GM20000 (cell line): ENCODE data around the gene TRIM46.

Source experiments
- DNase-seq: peaks from one replicate; pipeline ENCODE4 v3.0.0; 2012; ENCODE audit warnings: low spot score
- CTCF ChIP-seq: IDR thresholded peaks from 2 replicates; pipeline ENCODE4 v1.5.1; 2012; ENCODE audit warnings: mild to moderate bottlenecking, control low read depth; ENCODE audit errors: extremely low read depth, missing control alignments

The TRIM46 gene, protein sequence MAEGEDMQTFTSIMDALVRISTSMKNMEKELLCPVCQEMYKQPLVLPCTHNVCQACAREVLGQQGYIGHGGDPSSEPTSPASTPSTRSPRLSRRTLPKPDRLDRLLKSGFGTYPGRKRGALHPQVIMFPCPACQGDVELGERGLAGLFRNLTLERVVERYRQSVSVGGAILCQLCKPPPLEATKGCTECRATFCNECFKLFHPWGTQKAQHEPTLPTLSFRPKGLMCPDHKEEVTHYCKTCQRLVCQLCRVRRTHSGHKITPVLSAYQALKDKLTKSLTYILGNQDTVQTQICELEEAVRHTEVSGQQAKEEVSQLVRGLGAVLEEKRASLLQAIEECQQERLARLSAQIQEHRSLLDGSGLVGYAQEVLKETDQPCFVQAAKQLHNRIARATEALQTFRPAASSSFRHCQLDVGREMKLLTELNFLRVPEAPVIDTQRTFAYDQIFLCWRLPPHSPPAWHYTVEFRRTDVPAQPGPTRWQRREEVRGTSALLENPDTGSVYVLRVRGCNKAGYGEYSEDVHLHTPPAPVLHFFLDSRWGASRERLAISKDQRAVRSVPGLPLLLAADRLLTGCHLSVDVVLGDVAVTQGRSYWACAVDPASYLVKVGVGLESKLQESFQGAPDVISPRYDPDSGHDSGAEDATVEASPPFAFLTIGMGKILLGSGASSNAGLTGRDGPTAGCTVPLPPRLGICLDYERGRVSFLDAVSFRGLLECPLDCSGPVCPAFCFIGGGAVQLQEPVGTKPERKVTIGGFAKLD

DNA sequence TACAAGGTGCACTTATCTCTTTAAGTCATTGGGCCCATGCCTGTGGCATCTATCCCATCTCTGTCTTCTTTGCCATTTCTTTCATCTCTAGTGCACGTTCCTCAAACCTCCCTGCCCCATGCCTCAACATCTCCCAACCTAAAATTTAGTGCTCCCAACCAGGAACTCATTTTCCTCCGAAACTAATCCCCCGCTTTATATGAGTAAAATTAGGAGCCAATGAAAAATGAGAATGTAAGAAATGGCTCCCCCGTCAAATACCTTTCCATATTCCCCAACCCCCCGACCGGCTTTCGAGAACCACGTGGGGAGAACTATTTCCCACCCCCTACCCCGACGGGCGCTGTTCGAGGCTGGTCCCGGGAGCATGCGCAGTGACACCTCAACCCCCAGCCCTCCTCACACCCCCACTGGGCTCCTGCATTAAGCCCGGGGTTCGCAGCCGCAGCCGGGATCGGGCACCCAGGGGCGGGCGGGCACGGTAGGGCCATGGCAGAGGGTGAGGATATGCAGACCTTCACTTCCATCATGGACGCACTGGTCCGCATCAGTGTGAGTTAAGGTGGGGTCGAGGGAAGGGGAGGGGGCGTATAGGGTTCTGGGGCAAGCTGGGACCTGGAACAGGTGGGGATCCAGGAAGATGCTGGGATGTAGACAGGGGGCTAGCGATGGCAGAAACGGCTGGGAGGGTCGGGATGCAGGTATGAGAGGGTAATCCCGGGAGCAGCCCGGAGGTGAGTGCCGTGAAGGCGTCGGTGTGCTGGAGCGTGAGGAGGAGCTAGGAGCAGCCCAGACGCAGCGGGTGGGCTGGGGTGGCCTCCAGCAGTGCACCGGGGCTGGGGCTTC is at the start of gene TRIM46:
Gene TRIM46 (plus strand): TSS at position 372 of the 846 bp plus-strand sequence. CDS start 118 bp downstream, at position 490.
- TF ChIP-seq CTCF: no peak
- DNase-seq: peak; percentile 81

GRCh38 chr1:155124503-155125463 is 48.9 kb upstream of the TRIM46 start:
- DNase-seq: no peak

DNA sequence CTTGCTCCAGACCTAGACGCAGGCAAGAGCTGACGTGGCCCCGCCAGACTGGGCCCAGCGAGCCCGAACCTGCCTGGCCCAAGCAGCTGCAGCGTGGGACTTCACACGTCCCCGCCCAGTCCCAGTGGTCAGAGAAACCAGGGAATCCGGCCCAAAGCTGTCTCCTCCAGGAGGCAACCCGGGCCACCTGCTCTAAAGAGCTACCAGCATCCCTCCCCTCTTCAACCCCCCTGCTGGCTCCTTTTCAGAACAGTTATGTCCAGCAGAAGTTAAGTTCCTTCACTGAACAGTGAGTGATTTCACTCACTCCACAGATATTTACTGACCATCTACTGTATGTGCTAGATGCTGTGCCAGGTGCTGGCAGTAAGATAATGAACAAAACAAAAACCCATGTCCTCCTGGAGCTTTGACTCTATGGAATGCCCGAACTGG is 48.1 kb upstream of the TRIM46 start:
- no peak for TF ChIP-seq CTCF
- no peak for DNase-seq

More at GRCh38 chr1:155124503-155125463, 48.9 kb upstream of the TRIM46 start:
- TF ChIP-seq CTCF: no peak

GRCh38 chr1:155125946-155126555 is 47.6 kb upstream of the TRIM46 start:
- TF ChIP-seq CTCF: no peak
- no peak for DNase-seq

DNA sequence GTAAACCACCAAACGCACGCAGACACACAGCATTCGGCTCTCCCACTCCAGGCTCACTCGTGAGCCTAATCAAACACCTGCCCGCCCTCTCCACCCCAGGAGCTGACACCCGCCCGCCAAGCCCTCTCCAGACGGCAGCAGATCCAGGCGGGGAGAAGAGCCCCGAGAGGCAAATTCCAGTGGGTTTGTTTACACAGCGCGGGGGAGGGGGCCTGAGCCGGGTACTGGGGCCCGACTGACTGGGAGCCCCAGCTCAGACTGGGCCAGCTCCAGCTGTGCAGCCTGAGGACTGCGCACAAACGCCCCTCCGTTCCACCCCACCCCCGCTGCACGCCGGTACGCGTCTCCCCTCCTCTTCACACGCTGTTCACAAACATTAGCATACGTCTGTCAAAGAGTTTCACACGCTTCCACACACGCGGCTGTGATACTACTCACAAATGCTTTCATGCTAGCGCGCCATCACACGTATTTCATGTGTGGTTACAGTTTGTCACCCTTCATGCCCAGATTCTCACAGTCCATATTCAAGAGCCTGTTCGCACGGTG is 47.0 kb upstream of the TRIM46 start:
- no peak for TF ChIP-seq CTCF
- no peak for DNase-seq
